K562 (cell line): Measurements from ENCODE around the gene CCDC172. TPM values are rescaled to one million over a fixed set of nuclear protein-coding genes. Genes with fewer than 3 reads are reported as not detected.
"Not testable (repeated sequence)": the region's sequence is repeated elsewhere in the genome, so short reads cannot be mapped to it uniquely, and the experiment has no call there.

Source experiments
- ATAC-seq: fragments of 200-7000 bp; cut with Tn5 transposase; 3 replicates; pipeline ENCODE4 v1.9.1; 2020; ENCODE audit warnings: moderate library complexity
- BruUV-seq: library from RNA; stranded (reverse); fragments of 400-500 nt; replicated peaks from 2 replicates; lab custom pipeline; 2021; lab: Mats Ljungman, UMichigan
- CTCF ChIA-PET: fragments of 300-600 bp; formaldehyde crosslinking; extraction: SDS; loops from one replicate; lab custom pipeline; 2021; ENCODE audit warnings: low intra/inter-chr PET ratio; lab: Yijun Ruan, JAX
- POLR2A ChIA-PET: fragments of 300-600, 350-650 bp; sonication (Branson Sonifier 250); formaldehyde crosslinking; extraction: SDS; loops from one replicate; lab custom pipeline; 2021; ENCODE audit warnings: antibody characterized with exemption, inconsistent platforms; lab: Yijun Ruan, JAX
- DNase-seq, 4 experiments: peaks; one replicate each; pipeline versions ENCODE4 v3.0.0 to v3.0.0-alpha.2; 2011 to 2018; ENCODE audit warnings: low spot score in 3 of 4, mixed read lengths in 3 of 4; ENCODE audit errors: extremely low read depth in 1 of 4
- FAIRE-seq: peaks from 2 replicates; lab custom pipeline; 2011; peaks lifted over from hg19 to GRCh38; lab: Jason Lieb, UNC
- H2AFZ ChIP-seq: 2 replicates; pipeline ENCODE4 v1.6.0; 2011; ENCODE audit warnings: low read depth, low read length, control low read depth, inconsistent platforms
- H3K27ac ChIP-seq: fragments of 200-600 bp; 3 replicates; pipeline ENCODE4 v1.8.0; 2011; ENCODE audit warnings: low read depth, mild to moderate bottlenecking, control low read depth, inconsistent platforms, low read length, moderate library complexity, mixed read lengths; ENCODE audit errors: extremely low read depth
- H3K27me3 ChIP-seq, 2 experiments: fragments of 300-600 bp in 1 of 2; 2 replicates in 1 of 2; 3 replicates in 1 of 2; pipeline versions ENCODE4 v1.6.0 to v1.8.0; 2011; ENCODE audit warnings: inconsistent platforms in 2 of 2, low read length in 2 of 2, mild to moderate bottlenecking in 1 of 2, mixed read lengths in 1 of 2, moderate library complexity in 1 of 2; ENCODE audit not compliant: control insufficient read depth in 2 of 2, insufficient read depth in 2 of 2
- H3K36me3 ChIP-seq: fragments of 300-600 bp; 3 replicates; pipeline ENCODE4 v1.8.0; 2011; ENCODE audit warnings: mild to moderate bottlenecking, low read length, inconsistent platforms; ENCODE audit not compliant: control insufficient read depth, insufficient read depth
- H3K4me1 ChIP-seq, 2 experiments: fragments of 200-600 bp in 1 of 2; replicated peaks in 1 of 2; 2 replicates in 1 of 2; 3 replicates in 1 of 2; pipeline versions ENCODE4 v1.5.1 to v1.8.0; 2011; ENCODE audit warnings: inconsistent platforms in 2 of 2, low read length in 2 of 2, mild to moderate bottlenecking in 1 of 2, mixed read lengths in 1 of 2, moderate library complexity in 1 of 2; ENCODE audit not compliant: control insufficient read depth in 2 of 2, insufficient read depth in 2 of 2
- H3K4me2 ChIP-seq: 2 replicates; pipeline ENCODE4 v1.6.1; 2011; ENCODE audit warnings: low read length, control low read depth, inconsistent platforms, mixed read lengths; ENCODE audit not compliant: insufficient read depth
- H3K4me3 ChIP-seq: fragments of 200-600 bp; sonication (generic), shearing (Covaris generic); 2 replicates; pipeline ENCODE4 v1.5.1; 2016; ENCODE audit warnings: control low read depth, inconsistent platforms
- H3K79me2 ChIP-seq: fragments of 200-600 bp; 3 replicates; pipeline ENCODE4 v1.8.0; 2011; ENCODE audit warnings: low read length, inconsistent platforms; ENCODE audit not compliant: control insufficient read depth, insufficient read depth
- H3K9ac ChIP-seq, 2 experiments: 2 replicates each; pipeline versions ENCODE4 v1.6.0 to v1.6.1; 2011; ENCODE audit warnings: low read depth in 2 of 2, low read length in 2 of 2, control low read depth in 1 of 2, inconsistent platforms in 1 of 2, mild to moderate bottlenecking in 1 of 2, mixed read lengths in 1 of 2; ENCODE audit not compliant: insufficient read depth in 1 of 2
- H3K9me1 ChIP-seq: one replicate; pipeline ENCODE4 v1.6.0; 2011; ENCODE audit warnings: inconsistent platforms, mild to moderate bottlenecking, low read length, moderate library complexity; ENCODE audit not compliant: control insufficient read depth, insufficient read depth
- H3K9me3 ChIP-seq: replicated peaks from 2 replicates; pipeline ENCODE4 v1.5.1; 2011; ENCODE audit warnings: low read depth, low read length, inconsistent platforms; ENCODE audit not compliant: control insufficient read depth, insufficient read depth
- H4K20me1 ChIP-seq: replicated peaks from 2 replicates; pipeline ENCODE4 v1.6.1; 2011; ENCODE audit warnings: low read length, inconsistent platforms, mixed read lengths; ENCODE audit not compliant: control insufficient read depth, insufficient read depth
- EWSR1 ChIP-seq: fragments of 450-650 bp; IDR thresholded peaks from 2 replicates; pipeline ENCODE4 v1.6.1; 2018; ENCODE audit warnings: borderline replicate concordance, mild to moderate bottlenecking, low read depth, moderate library complexity; ENCODE audit not compliant: partially characterized antibody
- WGBS: fragments of 100-300 bp; shearing (Covaris generic); methylation state at CpG from one replicate; pipeline ENCODE4 v1.1.6; 2016; ENCODE audit warnings: low coverage, mixed read lengths; ENCODE audit not compliant: insufficient coverage; ENCODE audit errors: missing lambda C conversion rate; 5-methylcytosine and 5-hydroxymethylcytosine counted together
- in situ Hi-C: fragments of 300-500 bp; cut with MboI; formaldehyde crosslinking; loops from 4 replicates; pipeline ENCODE4 v1.15.0; 2018; ENCODE audit warnings: inconsistent platforms, mixed read lengths
- intact Hi-C: fragments of 100-400 bp; cut with micrococcal nuclease; formaldehyde crosslinking; loops from 2 replicates; pipeline ENCODE4 v1.14.2; 2022
- polyA plus RNA-seq, 8 experiments: library from polyadenylated mRNA; depleted of rRNA in 4 of 8; stranded (reverse) in 5 of 8; unstranded in 3 of 8; fragments of >200 nt; fragmentation: Nextera tagmentation in 2 of 8; fragmentation: Illumina TruSeq in 1 of 8; extraction: Ambion mirVana in 2 of 8; extraction: Trizol in 1 of 8; gene quantifications; 2 replicates each; pipeline versions ENCODE4 v1.2.1 to v1.2.3, GENCODE V29; 2011 to 2014; ENCODE audit warnings: inconsistent platforms in 1 of 8, missing spikeins in 1 of 8
- total RNA-seq, 7 experiments: library from RNA; depleted of rRNA in 6 of 7; stranded (reverse); fragments of >200 nt in 6 of 7; fragmentation: Illumina TruSeq in 2 of 7; extraction: Trizol in 2 of 7; gene quantifications; 2 replicates each; pipeline versions ENCODE4 v1.2.1 to v1.2.3, GENCODE V29; 2011 to 2021; ENCODE audit warnings: low replicate concordance in 1 of 7
- TF ChIP-seq, protein P1 (sequence below): fragments of 450-650 bp; formaldehyde crosslinking; IDR thresholded peaks from 2 replicates; pipeline ENCODE4 v1.4.0; 2020; ENCODE audit warnings: mild to moderate bottlenecking, moderate library complexity
- TF ChIP-seq, protein P2 (sequence below): fragments of 250-450 bp; sonication (Bioruptor Pico); IDR thresholded peaks from 2 replicates; pipeline ENCODE4 v1.8.0; 2021; ENCODE audit warnings: moderate library complexity, mild to moderate bottlenecking, inconsistent platforms

Gene CCDC172
- total and polyA plus RNA-seq, 9 of the 15 experiments (the other 6 are each of a cell fraction or from before 2014, with no cell fraction given), result not detected

DNA sequence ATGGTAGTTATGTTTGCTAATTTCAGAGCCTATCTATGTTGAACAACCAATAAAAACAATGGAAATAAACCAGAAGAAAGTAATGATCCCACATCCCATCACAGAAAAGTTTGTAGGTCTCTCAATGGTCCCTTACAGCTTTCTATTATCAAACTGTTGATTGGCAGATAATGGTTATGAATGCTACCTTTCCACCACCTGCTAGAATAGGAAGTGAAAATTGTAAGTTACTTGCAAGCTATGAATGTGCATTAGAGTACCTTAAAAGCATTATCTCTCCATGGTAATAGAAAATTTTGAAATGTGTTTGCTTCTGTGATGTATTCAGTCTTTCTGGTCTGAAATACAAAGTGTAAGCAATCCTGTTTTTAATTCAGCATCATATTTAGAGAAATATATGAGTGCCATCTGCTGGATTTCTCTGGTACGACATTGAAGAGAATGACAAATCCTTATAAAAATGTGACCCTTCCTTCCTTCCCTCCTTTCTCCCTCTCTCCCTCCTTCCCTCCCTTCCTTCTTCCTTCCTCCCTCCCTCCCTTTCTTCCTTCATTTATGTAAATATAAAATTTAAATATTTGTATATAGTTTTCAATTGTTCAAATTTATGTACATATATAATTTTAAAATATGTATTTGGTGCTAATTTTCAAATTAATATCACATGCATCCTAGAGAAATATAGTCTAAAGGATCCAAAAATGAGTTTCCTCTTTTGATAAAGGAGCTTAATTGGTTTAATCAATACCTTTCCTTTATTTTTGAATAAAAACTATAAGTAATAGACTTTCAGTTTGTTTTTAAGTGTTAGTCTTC, 62.0 kb downstream of the CCDC172 start (continued):
- TF ChIP-seq, protein P1, sequence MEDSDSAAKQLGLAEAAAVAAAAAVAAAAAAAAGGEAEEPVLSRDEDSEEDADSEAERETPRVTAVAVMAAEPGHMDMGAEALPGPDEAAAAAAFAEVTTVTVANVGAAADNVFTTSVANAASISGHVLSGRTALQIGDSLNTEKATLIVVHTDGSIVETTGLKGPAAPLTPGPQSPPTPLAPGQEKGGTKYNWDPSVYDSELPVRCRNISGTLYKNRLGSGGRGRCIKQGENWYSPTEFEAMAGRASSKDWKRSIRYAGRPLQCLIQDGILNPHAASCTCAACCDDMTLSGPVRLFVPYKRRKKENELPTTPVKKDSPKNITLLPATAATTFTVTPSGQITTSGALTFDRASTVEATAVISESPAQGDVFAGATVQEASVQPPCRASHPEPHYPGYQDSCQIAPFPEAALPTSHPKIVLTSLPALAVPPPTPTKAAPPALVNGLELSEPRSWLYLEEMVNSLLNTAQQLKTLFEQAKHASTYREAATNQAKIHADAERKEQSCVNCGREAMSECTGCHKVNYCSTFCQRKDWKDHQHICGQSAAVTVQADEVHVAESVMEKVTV (CRISPR knock-in tag), result 0 out of 2 replicates have a peak, but pooled peaks have one; percentile 21
- TF ChIP-seq, protein P2, sequence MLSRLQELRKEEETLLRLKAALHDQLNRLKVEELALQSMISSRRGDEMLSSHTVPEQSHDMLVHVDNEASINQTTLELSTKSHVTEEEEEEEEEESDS (CRISPR knock-in tag), result no peak
- no peak for TF ChIP-seq EWSR1

GRCh38 chr10:116393246-116393831, 69.1 kb downstream of the CCDC172 start:
- H3K4me3 ChIP-seq, H2AFZ ChIP-seq, ATAC-seq, DNase-seq, H3K27ac ChIP-seq, H3K27me3 ChIP-seq, H3K36me3 ChIP-seq, FAIRE-seq, H3K9me1 ChIP-seq, H3K9me3 ChIP-seq, in situ Hi-C loops, POLR2A ChIA-PET, CTCF ChIA-PET, H3K9ac ChIP-seq, H3K4me1 ChIP-seq, H3K4me2 ChIP-seq, H3K79me2 ChIP-seq, BruUV-seq, H4K20me1 ChIP-seq, intact Hi-C loops: not testable (repeated sequence)
- WGBS, result 6% methylated on average over 10 of the region's 43 CpGs
